KMS-11 (cell line): Measurements from ENCODE around the gene ZNF792.

Experiments
- H2AFZ ChIP-seq: fragments of 200-600 bp; sonication (generic); 2 replicates; pipeline ENCODE4 v1.6.1; 2016; ENCODE audit warnings: antibody characterized with exemption, mixed run types, low read depth
- H3K27ac ChIP-seq: fragments of 200-600 bp; sonication (generic); 2 replicates; pipeline ENCODE4 v1.6.1; 2016; ENCODE audit warnings: mild to moderate bottlenecking, mixed run types
- H3K27me3 ChIP-seq: fragments of 200-600 bp; sonication (generic); 2 replicates; pipeline ENCODE4 v1.6.1; 2017; ENCODE audit warnings: mild to moderate bottlenecking, low read depth, mixed run types, moderate library complexity; ENCODE audit not compliant: insufficient read depth
- H3K36me3 ChIP-seq: fragments of 200-600 bp; sonication (generic); 2 replicates; pipeline ENCODE4 v1.6.1; 2017; ENCODE audit warnings: mild to moderate bottlenecking, mixed run types; ENCODE audit not compliant: insufficient read depth
- H3K4me1 ChIP-seq: fragments of 200-600 bp; sonication (generic); 2 replicates; pipeline ENCODE4 v1.6.1; 2016; ENCODE audit warnings: mild to moderate bottlenecking, low read depth, mixed run types; ENCODE audit not compliant: poor library complexity, severe bottlenecking
- H3K4me2 ChIP-seq: fragments of 200-600 bp; sonication (generic); 2 replicates; pipeline ENCODE4 v1.7.0; 2016; ENCODE audit warnings: mild to moderate bottlenecking, mixed run types
- H3K4me3 ChIP-seq: fragments of 200-600 bp; sonication (generic); IDR thresholded peaks from 2 replicates; pipeline ENCODE4 v1.6.1; 2017; ENCODE audit warnings: low read depth, low read length, mixed read lengths; ENCODE audit not compliant: insufficient read depth
- H3K79me2 ChIP-seq: fragments of 200-600 bp; sonication (generic); 2 replicates; pipeline ENCODE4 v1.6.1; 2016; ENCODE audit warnings: low read depth, mixed run types; ENCODE audit not compliant: insufficient read depth
- H3K9ac ChIP-seq: fragments of 200-600 bp; sonication (generic); 2 replicates; pipeline ENCODE4 v1.6.1; 2016; ENCODE audit warnings: mild to moderate bottlenecking, mixed run types
- H4K20me1 ChIP-seq: fragments of 200-600 bp; sonication (generic); 2 replicates; pipeline ENCODE4 v1.6.1; 2016; ENCODE audit warnings: mild to moderate bottlenecking, mixed run types; ENCODE audit not compliant: insufficient read depth
- TF ChIP-seq, protein P1 (sequence below): fragments of 200-600 bp; sonication (generic); conservative IDR thresholded peaks from 2 replicates; pipeline ENCODE4 v1.6.1; 2017; ENCODE audit warnings: low read depth, mild to moderate bottlenecking, antibody characterized with exemption, low read length, moderate library complexity, mixed read lengths

The ZNF792 gene

DNA sequence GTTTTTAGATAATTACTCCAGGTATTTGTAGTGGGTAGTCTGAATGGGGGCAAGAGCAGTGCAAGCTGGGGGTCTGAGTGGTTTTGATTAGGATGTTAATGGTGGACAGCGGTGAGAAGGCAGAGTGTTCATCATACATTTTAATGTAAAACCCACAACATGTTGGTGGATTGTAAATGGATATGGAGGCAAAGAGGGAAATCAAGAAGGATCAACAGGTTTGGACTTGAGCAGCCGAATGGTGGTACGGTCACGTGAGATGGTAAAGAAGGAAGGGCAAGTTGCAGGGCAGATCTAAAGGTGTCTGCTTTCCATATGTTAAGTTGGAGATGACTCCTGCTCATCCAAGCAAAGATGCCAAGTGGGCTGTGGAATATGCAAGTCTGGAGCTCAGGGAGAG, 27.8 kb downstream of the ZNF792 start:
- no peaks in the 10 kb centered on the region for H4K20me1 ChIP-seq
- no peaks in the 10 kb centered on the region for H3K27me3 ChIP-seq
- no peak overlapping the region for H3K4me2 ChIP-seq
- no peak overlapping the region for H3K4me3 ChIP-seq
- no peaks in the 10 kb centered on the region for H3K4me1 ChIP-seq
- no peak overlapping the region for H3K27ac ChIP-seq
- H2AFZ ChIP-seq = no peak overlapping the region
- H3K79me2 ChIP-seq = no peaks in the 10 kb centered on the region
- no peak overlapping the region for H3K9ac ChIP-seq
- TF ChIP-seq, protein P1, sequence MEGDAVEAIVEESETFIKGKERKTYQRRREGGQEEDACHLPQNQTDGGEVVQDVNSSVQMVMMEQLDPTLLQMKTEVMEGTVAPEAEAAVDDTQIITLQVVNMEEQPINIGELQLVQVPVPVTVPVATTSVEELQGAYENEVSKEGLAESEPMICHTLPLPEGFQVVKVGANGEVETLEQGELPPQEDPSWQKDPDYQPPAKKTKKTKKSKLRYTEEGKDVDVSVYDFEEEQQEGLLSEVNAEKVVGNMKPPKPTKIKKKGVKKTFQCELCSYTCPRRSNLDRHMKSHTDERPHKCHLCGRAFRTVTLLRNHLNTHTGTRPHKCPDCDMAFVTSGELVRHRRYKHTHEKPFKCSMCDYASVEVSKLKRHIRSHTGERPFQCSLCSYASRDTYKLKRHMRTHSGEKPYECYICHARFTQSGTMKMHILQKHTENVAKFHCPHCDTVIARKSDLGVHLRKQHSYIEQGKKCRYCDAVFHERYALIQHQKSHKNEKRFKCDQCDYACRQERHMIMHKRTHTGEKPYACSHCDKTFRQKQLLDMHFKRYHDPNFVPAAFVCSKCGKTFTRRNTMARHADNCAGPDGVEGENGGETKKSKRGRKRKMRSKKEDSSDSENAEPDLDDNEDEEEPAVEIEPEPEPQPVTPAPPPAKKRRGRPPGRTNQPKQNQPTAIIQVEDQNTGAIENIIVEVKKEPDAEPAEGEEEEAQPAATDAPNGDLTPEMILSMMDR = no peak
- H3K36me3 ChIP-seq = no peaks in the 10 kb centered on the region

DNA sequence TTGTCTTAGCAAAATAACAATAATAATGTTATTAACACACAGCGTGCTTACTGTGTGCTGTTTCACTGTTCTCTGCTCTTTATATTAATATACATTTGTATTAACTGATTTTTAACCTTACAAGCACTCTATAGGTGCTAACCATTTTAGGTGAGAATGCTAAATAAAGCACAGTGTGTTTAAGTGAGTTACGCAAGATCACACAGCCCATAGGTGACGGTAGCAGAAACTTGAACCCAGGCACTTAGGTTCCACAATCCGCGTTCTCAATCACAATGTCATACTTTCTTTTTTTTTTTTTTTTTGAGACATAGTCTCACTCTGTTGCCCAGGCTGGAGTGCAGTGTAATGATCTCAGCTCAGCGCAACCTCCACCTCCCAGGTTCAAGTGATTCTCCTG, 31.5 kb downstream of the ZNF792 start:
- Histone ChIP-seq H2AFZ (no peak overlapping the region), H3K4me3 (no peak overlapping the region), H3K36me3 (no peaks in the 10 kb centered on the region), H3K4me2 (no peak overlapping the region), H3K9ac (no peak overlapping the region), H3K79me2 (no peaks in the 10 kb centered on the region), H3K27ac (no peak overlapping the region), H3K27me3 (no peaks in the 10 kb centered on the region), H4K20me1 (no peaks in the 10 kb centered on the region), H3K4me1 (no peaks in the 10 kb centered on the region)
- TF ChIP-seq, protein P1 = no peak

DNA sequence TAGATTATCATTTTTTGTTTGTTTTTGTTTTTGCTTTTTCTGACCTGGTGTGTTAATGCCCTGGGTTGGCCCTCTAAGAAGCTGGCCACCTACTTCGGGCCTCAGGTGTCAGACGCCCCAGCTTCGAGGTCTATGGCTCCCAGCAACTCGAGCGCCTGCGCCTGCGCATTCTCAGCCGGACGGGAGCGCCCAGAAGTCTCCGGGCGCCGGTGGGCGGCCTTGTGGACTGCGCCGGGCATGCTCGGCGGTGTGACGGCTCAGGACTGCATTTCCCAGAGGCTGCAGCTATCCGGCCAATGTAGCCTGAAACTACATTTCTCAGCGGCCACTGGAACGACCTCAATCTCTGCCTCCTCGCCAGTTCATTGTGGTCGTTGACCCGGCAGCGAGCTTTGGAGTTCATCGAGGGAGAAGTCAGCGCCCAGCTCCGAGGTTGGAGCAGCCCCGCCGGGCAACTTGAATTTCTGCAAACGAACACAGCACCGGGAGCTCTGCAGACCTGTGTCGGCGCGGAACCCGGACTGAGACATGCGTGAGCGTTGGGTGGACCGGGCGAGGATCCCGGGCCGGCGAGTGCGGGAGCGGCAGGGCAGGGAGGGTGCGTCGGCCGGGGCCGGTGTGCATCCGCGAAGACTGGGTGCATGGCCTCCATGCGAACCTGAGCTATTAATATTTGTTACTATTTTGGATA, 37.2 kb downstream of the ZNF792 start, which contains the start of gene ZNF30:
Gene ZNF30 (plus strand): TSS at position 219 of the 691 bp plus-strand sequence. CDS start 3,045 bp downstream, outside the sequence.
- H3K4me3 ChIP-seq = no peak within 1 kb of the TSS
- H3K36me3 ChIP-seq = no peaks in the 10 kb centered on the region
- peak within 1 kb of the TSS; percentile 19; the same call in 1 of the 2 replicates for H3K4me2 ChIP-seq
- peak within 1 kb of the TSS; percentile 36; the same call in 1 of the 2 replicates for H2AFZ ChIP-seq
- H4K20me1 ChIP-seq = no peaks in the 10 kb centered on the region
- H3K79me2 ChIP-seq = no peaks in the 10 kb centered on the region
- H3K9ac ChIP-seq = no peak within 1 kb of the TSS; the same call in 1 of the 2 replicates
- H3K4me1 ChIP-seq = no peaks in the 10 kb centered on the region
- no peaks in the 10 kb centered on the region for H3K27me3 ChIP-seq
- TF ChIP-seq, protein P1 = no peak
- H3K27ac ChIP-seq = no peak within 1 kb of the TSS; the same call in 1 of the 2 replicates

DNA sequence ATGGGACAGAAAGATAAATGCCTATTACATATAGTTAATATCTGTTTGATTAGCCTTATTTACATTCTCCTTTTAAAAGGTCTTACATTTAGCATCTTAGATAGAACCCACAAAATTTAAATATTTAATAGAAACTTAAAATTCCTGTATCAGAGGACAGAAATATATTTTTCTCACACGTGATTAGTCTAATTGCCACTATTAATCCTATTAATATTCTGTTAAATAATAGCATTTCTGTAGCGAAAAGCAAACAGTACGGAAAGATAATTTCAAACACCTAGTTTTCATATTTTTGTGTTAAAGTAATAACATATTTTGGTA, 37.7 kb downstream of the ZNF792 start:
- no peak overlapping the region for H3K4me2 ChIP-seq
- no peaks in the 10 kb centered on the region for H3K79me2 ChIP-seq
- H3K4me3 ChIP-seq = no peak overlapping the region
- no peaks in the 10 kb centered on the region for H3K27me3 ChIP-seq
- no peak overlapping the region for H3K27ac ChIP-seq
- H3K36me3 ChIP-seq = no peaks in the 10 kb centered on the region
- no peaks in the 10 kb centered on the region for H4K20me1 ChIP-seq
- no peaks in the 10 kb centered on the region for H3K4me1 ChIP-seq
- no peak overlapping the region for H2AFZ ChIP-seq
- TF ChIP-seq, protein P1 = no peak
- no peak overlapping the region for H3K9ac ChIP-seq
